Lower leg skin (tissue), 3 donors: ENCODE results near the gene CTSE.

ENCODE experiments used
- CTCF ChIP-seq, 3 donors: fragments of 450-650 bp; IDR thresholded peaks; one replicate each; pipeline ENCODE4 v1.5.1; 2016; ENCODE audit warnings: antibody characterized with exemption in 3 of 3, mild to moderate bottlenecking in 3 of 3, moderate library complexity in 2 of 3
- POLR2A ChIP-seq, 2 donors: fragments of 450-650 bp; IDR thresholded peaks; one replicate each; pipeline ENCODE4 v1.6.1; 2016 to 2017; ENCODE audit warnings: antibody characterized with exemption in 2 of 2, mild to moderate bottlenecking in 1 of 2, moderate library complexity in 1 of 2

- TF ChIP-seq CTCF (IDR thresholded peaks at IDR 0.05) = no peak
- TF ChIP-seq POLR2A (IDR thresholded peaks at IDR 0.05) = no peak
These were observed 18.5 kb downstream of the CTSE start for GRCh38 chr1:206005234-206005633.
